Measurements from ENCODE around the gene ABCC1. TPM values are rescaled to one million over a fixed set of nuclear protein-coding genes. Genes with fewer than 3 reads are reported as not detected.

The ABCC1 gene
- polyA plus RNA-seq, 1 donor from 2014 or later, result 3.0 TPM

DNA sequence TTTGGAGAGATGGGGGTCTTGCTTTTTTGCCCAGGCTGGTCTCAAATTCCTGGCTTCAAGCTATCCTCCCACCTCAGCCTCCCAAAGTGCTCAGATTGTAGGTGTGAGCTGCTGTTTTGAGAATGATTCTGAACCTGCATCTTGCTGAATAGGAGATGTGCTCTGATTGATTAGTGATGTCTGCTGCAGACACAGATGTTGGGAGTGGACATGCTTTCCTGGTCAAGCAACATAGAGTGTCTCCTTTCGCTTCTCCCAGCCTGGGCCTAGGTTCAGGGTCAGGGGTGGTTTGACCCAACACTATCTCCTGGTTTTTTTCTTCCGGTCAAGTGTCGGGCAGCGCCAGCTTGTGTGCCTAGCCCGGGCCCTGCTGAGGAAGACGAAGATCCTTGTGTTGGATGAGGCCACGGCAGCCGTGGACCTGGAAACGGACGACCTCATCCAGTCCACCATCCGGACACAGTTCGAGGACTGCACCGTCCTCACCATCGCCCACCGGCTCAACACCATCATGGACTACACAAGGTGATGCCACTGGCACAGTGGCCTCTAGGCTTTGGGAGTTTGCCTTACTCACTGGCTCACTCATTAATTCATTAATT, 188.7 kb downstream of the ABCC1 start:
- Histone ChIP-seq H3K9me3 (ENCODE audit: low read length) (no peaks in the 10 kb centered on the region), H4K20me1 (ENCODE audit: insufficient read depth) (no peaks in the 10 kb centered on the region), H3K79me2 (replicated peaks; ENCODE audit: insufficient read depth, low read length) (no peaks in the 10 kb centered on the region), H2AFZ (ENCODE audit: low read depth, low read length) (no peak overlapping the region), H3K4me3 (ENCODE audit: low read length) (no peak overlapping the region), H3K27ac (ENCODE audit: low read length) (no peak overlapping the region), H3F3A (ENCODE audit: insufficient read depth, low read length, poor library complexity, severe bottlenecking) (no peaks in the 10 kb centered on the region), H3K36me3 (ENCODE audit: insufficient read depth, low read length) (no peaks in the 10 kb centered on the region), H3K27me3 (ENCODE audit: insufficient read depth, low read depth, low read length) (no peaks in the 10 kb centered on the region), H3K9me2 (ENCODE audit: insufficient read depth, low read length) (no peaks in the 10 kb centered on the region), H3K4me2 (ENCODE audit: low read length) (no peak overlapping the region), H3K9ac (ENCODE audit: low read length) (no peak overlapping the region)
- TF ChIP-seq EZH2 (IDR thresholded peaks at IDR 0.05; ENCODE audit: borderline replicate concordance, insufficient read depth, low read length, poor library complexity, severe bottlenecking) (no peak), RAD21 (conservative IDR thresholded peaks at IDR 0.05) (no peak), POLR2AphosphoS5 (IDR thresholded peaks at IDR 0.05) (no peak), EP300 (conservative IDR thresholded peaks at IDR 0.05; ENCODE audit: poor library complexity, severe bottlenecking) (no peak), SMC3 (conservative IDR thresholded peaks at IDR 0.05; ENCODE audit: poor library complexity) (no peak), TAF1 (IDR thresholded peaks at IDR 0.05; ENCODE audit: low read depth) (no peak)
- TF ChIP-seq, protein P1, sequence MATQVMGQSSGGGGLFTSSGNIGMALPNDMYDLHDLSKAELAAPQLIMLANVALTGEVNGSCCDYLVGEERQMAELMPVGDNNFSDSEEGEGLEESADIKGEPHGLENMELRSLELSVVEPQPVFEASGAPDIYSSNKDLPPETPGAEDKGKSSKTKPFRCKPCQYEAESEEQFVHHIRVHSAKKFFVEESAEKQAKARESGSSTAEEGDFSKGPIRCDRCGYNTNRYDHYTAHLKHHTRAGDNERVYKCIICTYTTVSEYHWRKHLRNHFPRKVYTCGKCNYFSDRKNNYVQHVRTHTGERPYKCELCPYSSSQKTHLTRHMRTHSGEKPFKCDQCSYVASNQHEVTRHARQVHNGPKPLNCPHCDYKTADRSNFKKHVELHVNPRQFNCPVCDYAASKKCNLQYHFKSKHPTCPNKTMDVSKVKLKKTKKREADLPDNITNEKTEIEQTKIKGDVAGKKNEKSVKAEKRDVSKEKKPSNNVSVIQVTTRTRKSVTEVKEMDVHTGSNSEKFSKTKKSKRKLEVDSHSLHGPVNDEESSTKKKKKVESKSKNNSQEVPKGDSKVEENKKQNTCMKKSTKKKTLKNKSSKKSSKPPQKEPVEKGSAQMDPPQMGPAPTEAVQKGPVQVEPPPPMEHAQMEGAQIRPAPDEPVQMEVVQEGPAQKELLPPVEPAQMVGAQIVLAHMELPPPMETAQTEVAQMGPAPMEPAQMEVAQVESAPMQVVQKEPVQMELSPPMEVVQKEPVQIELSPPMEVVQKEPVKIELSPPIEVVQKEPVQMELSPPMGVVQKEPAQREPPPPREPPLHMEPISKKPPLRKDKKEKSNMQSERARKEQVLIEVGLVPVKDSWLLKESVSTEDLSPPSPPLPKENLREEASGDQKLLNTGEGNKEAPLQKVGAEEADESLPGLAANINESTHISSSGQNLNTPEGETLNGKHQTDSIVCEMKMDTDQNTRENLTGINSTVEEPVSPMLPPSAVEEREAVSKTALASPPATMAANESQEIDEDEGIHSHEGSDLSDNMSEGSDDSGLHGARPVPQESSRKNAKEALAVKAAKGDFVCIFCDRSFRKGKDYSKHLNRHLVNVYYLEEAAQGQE (IDR thresholded peaks at IDR 0.05; ENCODE audit: borderline replicate concordance), result no peak
- TF ChIP-seq, protein P2, sequence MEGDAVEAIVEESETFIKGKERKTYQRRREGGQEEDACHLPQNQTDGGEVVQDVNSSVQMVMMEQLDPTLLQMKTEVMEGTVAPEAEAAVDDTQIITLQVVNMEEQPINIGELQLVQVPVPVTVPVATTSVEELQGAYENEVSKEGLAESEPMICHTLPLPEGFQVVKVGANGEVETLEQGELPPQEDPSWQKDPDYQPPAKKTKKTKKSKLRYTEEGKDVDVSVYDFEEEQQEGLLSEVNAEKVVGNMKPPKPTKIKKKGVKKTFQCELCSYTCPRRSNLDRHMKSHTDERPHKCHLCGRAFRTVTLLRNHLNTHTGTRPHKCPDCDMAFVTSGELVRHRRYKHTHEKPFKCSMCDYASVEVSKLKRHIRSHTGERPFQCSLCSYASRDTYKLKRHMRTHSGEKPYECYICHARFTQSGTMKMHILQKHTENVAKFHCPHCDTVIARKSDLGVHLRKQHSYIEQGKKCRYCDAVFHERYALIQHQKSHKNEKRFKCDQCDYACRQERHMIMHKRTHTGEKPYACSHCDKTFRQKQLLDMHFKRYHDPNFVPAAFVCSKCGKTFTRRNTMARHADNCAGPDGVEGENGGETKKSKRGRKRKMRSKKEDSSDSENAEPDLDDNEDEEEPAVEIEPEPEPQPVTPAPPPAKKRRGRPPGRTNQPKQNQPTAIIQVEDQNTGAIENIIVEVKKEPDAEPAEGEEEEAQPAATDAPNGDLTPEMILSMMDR (IDR thresholded peaks at IDR 0.05; ENCODE audit: poor library complexity, severe bottlenecking), result no peak

DNA sequence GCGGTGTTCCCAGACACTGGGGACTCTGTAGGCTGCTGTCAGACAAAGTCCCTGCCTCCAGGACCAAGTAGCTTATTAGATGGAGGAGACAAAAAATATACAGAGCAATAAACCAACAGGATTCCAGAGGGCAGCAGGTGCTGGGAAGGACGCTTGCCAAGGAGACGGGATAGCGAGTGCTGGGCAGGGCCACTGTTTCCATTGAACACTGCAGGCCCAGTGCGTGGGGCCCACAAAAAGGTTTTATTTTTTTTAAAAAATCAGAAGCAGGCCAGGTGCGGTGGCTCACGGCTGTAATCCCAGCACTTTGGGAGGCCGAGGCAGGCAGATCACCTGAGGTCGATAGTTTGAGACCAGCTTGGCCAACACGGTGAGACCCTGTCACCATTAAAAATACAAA, 189.6 kb downstream of the ABCC1 start:
- H3K36me3 ChIP-seq (ENCODE audit: insufficient read depth, low read length), result no peaks in the 10 kb centered on the region
- TF ChIP-seq RAD21 (conservative IDR thresholded peaks at IDR 0.05), result no peak
- TF ChIP-seq MXI1 (conservative IDR thresholded peaks at IDR 0.05; ENCODE audit: poor library complexity, severe bottlenecking), result no peak
- no peak for TF ChIP-seq TAF1 (IDR thresholded peaks at IDR 0.05; ENCODE audit: low read depth)
- TF ChIP-seq EP300 (conservative IDR thresholded peaks at IDR 0.05; ENCODE audit: poor library complexity, severe bottlenecking), result no peak
- TF ChIP-seq, protein P1 (IDR thresholded peaks at IDR 0.05; ENCODE audit: borderline replicate concordance), result no peak
- TF ChIP-seq EZH2 (IDR thresholded peaks at IDR 0.05; ENCODE audit: borderline replicate concordance, insufficient read depth, low read length, poor library complexity, severe bottlenecking), result no peak
- TF ChIP-seq, protein P2 (IDR thresholded peaks at IDR 0.05; ENCODE audit: poor library complexity, severe bottlenecking), result no peak
- TF ChIP-seq SMC3 (conservative IDR thresholded peaks at IDR 0.05; ENCODE audit: poor library complexity), result no peak
- TF ChIP-seq POLR2AphosphoS5 (IDR thresholded peaks at IDR 0.05), result no peak
- H3K9ac ChIP-seq (ENCODE audit: low read length), result no peak overlapping the region
- no peaks in the 10 kb centered on the region for H3K9me2 ChIP-seq (ENCODE audit: insufficient read depth, low read length)
- H4K20me1 ChIP-seq (ENCODE audit: insufficient read depth), result no peaks in the 10 kb centered on the region
- H3K79me2 ChIP-seq (replicated peaks; ENCODE audit: insufficient read depth, low read length), result no peaks in the 10 kb centered on the region
- no peak overlapping the region for H3K27ac ChIP-seq (ENCODE audit: low read length)
- H3K4me2 ChIP-seq (ENCODE audit: low read length), result no peak overlapping the region
- H3F3A ChIP-seq (ENCODE audit: insufficient read depth, low read length, poor library complexity, severe bottlenecking), result no peaks in the 10 kb centered on the region
- H3K4me3 ChIP-seq (ENCODE audit: low read length), result no peak overlapping the region
- no peak overlapping the region for H2AFZ ChIP-seq (ENCODE audit: low read depth, low read length)
- no peaks in the 10 kb centered on the region for H3K9me3 ChIP-seq (ENCODE audit: low read length)
- H3K27me3 ChIP-seq (ENCODE audit: insufficient read depth, low read depth, low read length), result no peaks in the 10 kb centered on the region
